CD8-positive, alpha-beta memory T cell (primary cell): Measurements from ENCODE around the gene GNG7. TPM values are rescaled to one million over a fixed set of nuclear protein-coding genes. Genes with fewer than 3 reads are reported as not detected.

Source experiments
- CTCF ChIA-PET: fragments of 350-600 bp; sonication (Branson Sonifier 250); formaldehyde crosslinking; loops from one replicate; lab custom pipeline; 2021; ENCODE audit warnings: antibody characterized with exemption; lab: Charles Lee
- POLR2A ChIA-PET: fragments of 350-600 bp; sonication (Branson Sonifier 250); formaldehyde crosslinking; loops from one replicate; lab custom pipeline; 2021; ENCODE audit warnings: antibody characterized with exemption; lab: Charles Lee
- DNase-seq, 5 donors: peaks; one replicate each; pipeline versions ENCODE4 v3.0.0 to v3.0.0-alpha.2; 2020 to 2022; ENCODE audit warnings: mixed read lengths in 1 of 5
- H3K27ac ChIP-seq: one replicate; pipeline ENCODE4 v1.7.0; 2013; ENCODE audit warnings: low read depth, mild to moderate bottlenecking, low read length, moderate library complexity
- H3K27me3 ChIP-seq: 2 replicates; pipeline ENCODE4 v1.7.0; 2013; ENCODE audit warnings: low read length, mild to moderate bottlenecking; ENCODE audit not compliant: insufficient read depth, poor library complexity, severe bottlenecking
- H3K36me3 ChIP-seq: 2 replicates; pipeline ENCODE4 v1.7.0; 2013; ENCODE audit warnings: mild to moderate bottlenecking, low read length, moderate library complexity; ENCODE audit not compliant: insufficient read depth
- H3K4me1 ChIP-seq: 2 replicates; pipeline ENCODE4 v1.7.0; 2013; ENCODE audit warnings: mild to moderate bottlenecking, low read length, moderate library complexity; ENCODE audit not compliant: insufficient read depth
- H3K4me3 ChIP-seq: 2 replicates; pipeline ENCODE4 v1.7.0; 2013; ENCODE audit warnings: mild to moderate bottlenecking, low read length
- H3K9me3 ChIP-seq: 2 replicates; pipeline ENCODE4 v1.7.0; 2013; ENCODE audit warnings: mild to moderate bottlenecking, low read length
- H3K27ac Mint-ChIP-seq, 8 donors: one replicate each; pipeline ENCODE4 v1.8.0; 2020 to 2021; ENCODE audit warnings: mixed read lengths in 8 of 8, mild to moderate bottlenecking in 6 of 8, inconsistent platforms in 3 of 8, moderate library complexity in 3 of 8
- H3K27me3 Mint-ChIP-seq, 2 donors: one replicate each; pipeline ENCODE4 v1.8.0; 2020 to 2021; ENCODE audit warnings: mixed read lengths in 2 of 2, mild to moderate bottlenecking in 1 of 2, moderate library complexity in 1 of 2
- H3K36me3 Mint-ChIP-seq, 3 donors: one replicate each; pipeline ENCODE4 v1.8.0; 2020 to 2021; ENCODE audit warnings: mixed read lengths in 3 of 3, inconsistent platforms in 1 of 3, mild to moderate bottlenecking in 1 of 3
- H3K4me1 Mint-ChIP-seq, 3 donors: one replicate each; pipeline ENCODE4 v1.8.0; 2020 to 2021; ENCODE audit warnings: mixed read lengths in 3 of 3, inconsistent platforms in 1 of 3, mild to moderate bottlenecking in 1 of 3
- H3K4me3 Mint-ChIP-seq, 7 donors: one replicate each; pipeline ENCODE4 v1.8.0; 2020 to 2021; ENCODE audit warnings: mixed read lengths in 7 of 7, mild to moderate bottlenecking in 6 of 7, moderate library complexity in 4 of 7, inconsistent platforms in 2 of 7
- H3K9me3 Mint-ChIP-seq, 5 donors: one replicate each; pipeline ENCODE4 v1.8.0; 2020 to 2022; ENCODE audit warnings: mixed read lengths in 5 of 5, mild to moderate bottlenecking in 3 of 5, moderate library complexity in 2 of 5, inconsistent platforms in 1 of 5
- polyA plus RNA-seq: library from polyadenylated mRNA; unstranded; fragments of 300-500 nt; fragmentation: Illumina TruSeq; gene quantifications from one replicate; pipeline ENCODE4 v1.2.3, GENCODE V29; 2021
- total RNA-seq, 2 experiments: library from RNA; stranded (reverse); gene quantifications; one replicate each; pipeline ENCODE4 v1.2.3, GENCODE V29; 2021

The GNG7 gene
- total and polyA plus RNA-seq, 3 experiments from 2014 or later, result 0.40 to 1.2 (median 0.53) TPM

- H3K27ac ChIP-seq, result peak overlapping the region; percentile 83
- H3K27me3 ChIP-seq, result no peaks in the 10 kb centered on the region
- peaks cover 15% of the 10 kb centered on the region for H3K4me1 ChIP-seq
- H3K36me3 ChIP-seq, result no peaks in the 10 kb centered on the region
- Mint-ChIP-seq H3K36me3 (peaks cover 0 to 28% (median 9%) of the 10 kb centered on the region in 3 donors), H3K9me3 (peaks cover 0 to 7% (median 4%) of the 10 kb centered on the region in 5 donors), H3K4me1 (peaks cover 8 to 22% (median 15%) of the 10 kb centered on the region in 3 donors), H3K27ac (peak overlapping the region; percentile 81 to 96 (median 95)), H3K27me3 (peaks cover 0 to 16% of the 10 kb centered on the region in 2 donors), H3K4me3 (peak overlapping the region; percentile 98 to 100 (median 100))
- ChIA-PET POLR2A (interaction anchor here (0.7 to 5.0 kb wide), 17 partner anchors 12 to 1567 kb away, joined by 3 to 101 read pairs (median 6); partner anchors contain the start of genes LMNB2, THOP1 and TIMM13), CTCF (interaction anchor here (0.8 to 4.2 kb wide), 12 partner anchors 17 to 159 kb away, joined by 3 to 111 read pairs (median 4); no protein-coding TSS in a partner anchor)
- no peaks in the 10 kb centered on the region for H3K9me3 ChIP-seq
- peak overlapping the region; percentile 92 for H3K4me3 ChIP-seq
- peak; percentile 46 to 80 (median 66) for DNase-seq
Measured at GRCh38 chr19:2478278-2478755, 224.2 kb downstream of the GNG7 start.

- peak in 3 of 5 donors; percentile 20 to 59 (median 27) for DNase-seq
- peaks cover 8 to 22% (median 16%) of the 10 kb centered on the region in 3 donors for H3K4me1 Mint-ChIP-seq
- H3K9me3 Mint-ChIP-seq, result peaks cover 0 to 7% (median 1%) of the 10 kb centered on the region in 5 donors
- peak overlapping the region; percentile 98 to 100 (median 100) for H3K4me3 Mint-ChIP-seq
- Histone ChIP-seq H3K4me3 (peak overlapping the region; percentile 92), H3K36me3 (no peaks in the 10 kb centered on the region), H3K27me3 (no peaks in the 10 kb centered on the region), H3K9me3 (no peaks in the 10 kb centered on the region), H3K27ac (peak overlapping the region; percentile 83), H3K4me1 (peaks cover 15% of the 10 kb centered on the region)
- CTCF ChIA-PET, result interaction anchor here (0.8 to 4.2 kb wide), 13 partner anchors 18 to 159 kb away, joined by 3 to 111 read pairs (median 6); no protein-coding TSS in a partner anchor
- H3K36me3 Mint-ChIP-seq, result peaks cover 0 to 28% (median 4%) of the 10 kb centered on the region in 3 donors
- peak overlapping the region; percentile 81 to 98 (median 95) for H3K27ac Mint-ChIP-seq
- peaks cover 0 to 16% of the 10 kb centered on the region in 2 donors for H3K27me3 Mint-ChIP-seq
- POLR2A ChIA-PET, result interaction anchor here (0.6 to 5.0 kb wide), 21 partner anchors 13 to 1566 kb away, joined by 3 to 101 read pairs (median 8); partner anchors contain the start of genes LMNB2, THOP1 and TIMM13
Measured at GRCh38 chr19:2477732-2478191, 224.7 kb downstream of the GNG7 start.

DNA sequence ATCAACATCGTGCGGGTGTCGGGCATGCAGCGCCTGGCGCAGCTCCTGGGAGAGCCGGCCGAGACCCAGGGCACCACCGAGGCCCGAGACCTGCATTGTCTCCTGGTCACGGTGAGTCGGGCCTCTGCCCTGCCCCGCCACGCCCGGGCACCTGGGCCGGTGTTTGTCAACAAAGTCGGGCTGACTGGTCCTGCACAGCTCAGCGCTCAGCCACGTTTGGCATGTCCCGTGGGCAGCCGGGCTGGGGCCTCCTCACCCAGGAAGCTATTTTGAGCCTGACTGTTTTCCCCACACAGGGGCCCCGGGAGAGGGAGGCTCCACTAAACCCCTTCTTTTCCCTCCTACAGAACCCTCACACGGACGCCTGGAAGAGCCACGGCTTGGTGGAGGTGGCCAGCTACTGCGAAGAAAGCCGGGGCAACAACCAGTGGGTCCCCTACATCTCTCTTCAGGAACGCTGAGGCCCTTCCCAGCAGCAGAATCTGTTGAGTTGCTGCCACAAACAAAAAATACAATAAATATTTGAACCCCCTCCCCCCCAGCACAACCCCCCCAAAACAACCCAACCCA, 225.3 kb downstream of the GNG7 start:
- peak overlapping the region; percentile 92 for H3K4me3 ChIP-seq
- H3K36me3 ChIP-seq, result no peaks in the 10 kb centered on the region
- Mint-ChIP-seq H3K9me3 (peaks cover 0 to 4% (median 1%) of the 10 kb centered on the region in 5 donors), H3K4me3 (peak overlapping the region; percentile 98 to 100 (median 100)), H3K27me3 (peaks cover 0 to 16% of the 10 kb centered on the region in 2 donors), H3K27ac (peak overlapping the region; percentile 90 to 99 (median 96)), H3K36me3 (peaks cover 0 to 28% (median 0%) of the 10 kb centered on the region in 3 donors), H3K4me1 (peaks cover 8 to 22% (median 17%) of the 10 kb centered on the region in 3 donors)
- ChIA-PET POLR2A (interaction anchor here (0.6 to 5.0 kb wide), 30 partner anchors 13 to 385 kb away, joined by 3 to 101 read pairs (median 10); partner anchors contain the start of genes AP3D1, LMNB2 and TIMM13), CTCF (interaction anchor here (0.8 to 4.2 kb wide), 16 partner anchors 11 to 954 kb away, joined by 3 to 111 read pairs (median 6); no protein-coding TSS in a partner anchor)
- DNase-seq, result no peak
- peaks cover 15% of the 10 kb centered on the region for H3K4me1 ChIP-seq
- no peaks in the 10 kb centered on the region for H3K9me3 ChIP-seq
- peak overlapping the region; percentile 83 for H3K27ac ChIP-seq
- no peaks in the 10 kb centered on the region for H3K27me3 ChIP-seq

GRCh38 chr19:2476451-2477140, 225.9 kb downstream of the GNG7 start:
- Mint-ChIP-seq H3K4me3 (peak overlapping the region; percentile 98 to 100 (median 100)), H3K4me1 (peaks cover 8 to 22% (median 17%) of the 10 kb centered on the region in 3 donors), H3K36me3 (peaks cover 0 to 28% (median 0%) of the 10 kb centered on the region in 3 donors), H3K27me3 (peaks cover 0 to 16% of the 10 kb centered on the region in 2 donors), H3K9me3 (peaks cover 0 to 4% (median 1%) of the 10 kb centered on the region in 5 donors), H3K27ac (peak overlapping the region; percentile 90 to 99 (median 96))
- DNase-seq, result peak; percentile 39 to 78 (median 62)
- CTCF ChIA-PET, result interaction anchor here (0.5 to 4.2 kb wide), 26 partner anchors 11 to 955 kb away, joined by 3 to 111 read pairs (median 6); no protein-coding TSS in a partner anchor
- Histone ChIP-seq H3K4me3 (peak overlapping the region; percentile 92), H3K27me3 (no peaks in the 10 kb centered on the region), H3K27ac (peak overlapping the region; percentile 83), H3K4me1 (peaks cover 15% of the 10 kb centered on the region), H3K36me3 (no peaks in the 10 kb centered on the region), H3K9me3 (no peaks in the 10 kb centered on the region)
- POLR2A ChIA-PET, result interaction anchor here (0.6 to 5.0 kb wide), 35 partner anchors 11 to 1207 kb away, joined by 3 to 101 read pairs (median 8); partner anchors contain the start of genes AP3D1, CIRBP, LMNB2 and TIMM13

GRCh38 chr19:2475702-2476450, 226.6 kb downstream of the GNG7 start, which contains the start of gene GADD45B:
GADD45B (plus strand) TSS chr19:2476127; CDS start chr19:2476359, 232 bp downstream.
- peak within 1 kb of the TSS; percentile 98 to 100 (median 100) for H3K4me3 Mint-ChIP-seq
- H3K27ac ChIP-seq, result peak within 1 kb of the TSS; percentile 83

GRCh38 chr19:2475018-2475701, 227.3 kb downstream of the GNG7 start:
- H3K27me3 ChIP-seq, result no peaks in the 10 kb centered on the region
- POLR2A ChIA-PET, result interaction anchor here (0.6 to 5.0 kb wide), 30 partner anchors 13 to 1206 kb away, joined by 3 to 101 read pairs (median 9); partner anchors contain the start of genes CIRBP, LMNB2 and TIMM13
- Mint-ChIP-seq H3K36me3 (peaks cover 0 to 28% (median 0%) of the 10 kb centered on the region in 3 donors), H3K4me3 (peak overlapping the region; percentile 79 to 100 (median 86)), H3K27me3 (peaks cover 0 to 16% of the 10 kb centered on the region in 2 donors), H3K27ac (peak overlapping the region; percentile 64 to 95 (median 84)), H3K9me3 (peaks cover 0 to 4% (median 1%) of the 10 kb centered on the region in 5 donors), H3K4me1 (peaks cover 8 to 22% (median 17%) of the 10 kb centered on the region in 3 donors)
- CTCF ChIA-PET, result interaction anchor here (0.8 to 4.2 kb wide), 19 partner anchors 10 to 173 kb away, joined by 3 to 111 read pairs (median 6); no protein-coding TSS in a partner anchor
- H3K4me1 ChIP-seq, result peaks cover 15% of the 10 kb centered on the region
- DNase-seq, result peak; percentile 41 to 77 (median 62)
- peak overlapping the region; percentile 83 for H3K27ac ChIP-seq
- H3K4me3 ChIP-seq, result peak overlapping the region; percentile 92
- H3K9me3 ChIP-seq, result no peaks in the 10 kb centered on the region
- H3K36me3 ChIP-seq, result no peaks in the 10 kb centered on the region

More at GRCh38 chr19:2475702-2476450, 226.6 kb downstream of the GNG7 start, which contains the start of gene GADD45B:
- ChIA-PET POLR2A (interaction anchor here (0.6 to 5.0 kb wide), 35 partner anchors 10 to 1207 kb away, joined by 3 to 101 read pairs (median 8); partner anchors contain the start of genes AP3D1, CIRBP, LMNB2 and TIMM13), CTCF (interaction anchor here (0.5 to 4.2 kb wide), 27 partner anchors 9 to 955 kb away, joined by 3 to 111 read pairs (median 5); no protein-coding TSS in a partner anchor)
- no peaks in the 10 kb centered on the region for H3K36me3 ChIP-seq
- Mint-ChIP-seq H3K36me3 (peaks cover 0 to 28% (median 0%) of the 10 kb centered on the region in 3 donors), H3K27me3 (peaks cover 0 to 16% of the 10 kb centered on the region in 2 donors), H3K4me1 (peaks cover 8 to 22% (median 17%) of the 10 kb centered on the region in 3 donors), H3K27ac (peak within 1 kb of the TSS; percentile 91 to 99 (median 96)), H3K9me3 (peaks cover 0 to 4% (median 1%) of the 10 kb centered on the region in 5 donors)
- DNase-seq, result peak; percentile 93 to 98 (median 96)
- peaks cover 15% of the 10 kb centered on the region for H3K4me1 ChIP-seq
- H3K4me3 ChIP-seq, result peak within 1 kb of the TSS; percentile 92
- no peaks in the 10 kb centered on the region for H3K27me3 ChIP-seq
- H3K9me3 ChIP-seq, result no peaks in the 10 kb centered on the region
